ENCODE results near the gene PRKG1. TPM values are rescaled to one million over a fixed set of nuclear protein-coding genes. Genes with fewer than 3 reads are reported as not detected.

The PRKG1 gene
- total and polyA plus RNA-seq, 2 experiments from 2014 or later: 18.2 to 21.1 TPM

GRCh38 chr10:51301644-51302043 is 227.4 kb downstream of the PRKG1 start:
- no peak overlapping the region for H3K4me2 ChIP-seq

More at GRCh38 chr10:51301644-51302043, 227.4 kb downstream of the PRKG1 start:
- DNase-seq (ENCODE audit: low spot score) (no peak), ATAC-seq (no peak)
- Histone ChIP-seq H4K20me1 (replicated peaks; ENCODE audit: insufficient read depth) (no peaks in the 10 kb centered on the region), H3K27ac (ENCODE audit: low read depth) (no peak overlapping the region), H3F3A (replicated peaks; ENCODE audit: low read depth) (no peaks in the 10 kb centered on the region), H3K4me1 (ENCODE audit: insufficient read depth) (no peaks in the 10 kb centered on the region), H3K9me2 (ENCODE audit: insufficient read depth) (no peaks in the 10 kb centered on the region), H3K4me3 (no peak overlapping the region), H3K36me3 (ENCODE audit: insufficient read depth) (no peaks in the 10 kb centered on the region), H3K79me2 (replicated peaks; ENCODE audit: insufficient read depth) (no peaks in the 10 kb centered on the region), H2AFZ (no peak overlapping the region), H3K27me3 (ENCODE audit: insufficient read depth) (no peaks in the 10 kb centered on the region)
- H3K27ac Mint-ChIP-seq: no peak overlapping the region
- no peaks in the 10 kb centered on the region for H3K9me3 Mint-ChIP-seq
- no peaks in the 10 kb centered on the region for H3K27me3 Mint-ChIP-seq (ENCODE audit: insufficient read depth, low read depth, poor library complexity)
- peaks cover 9% of the 10 kb centered on the region for H3K4me1 Mint-ChIP-seq
- TF ChIP-seq CREB1 (CRISPR knock-in tag; IDR thresholded peaks at IDR 0.05; ENCODE audit: low read depth): no peak
- TF ChIP-seq POLR2AphosphoS5 (IDR thresholded peaks at IDR 0.05; ENCODE audit: low read depth): no peak
- no peak for TF ChIP-seq EZH2phosphoT487 (IDR thresholded peaks at IDR 0.05; ENCODE audit: unreplicated experiment)
- no peak for TF ChIP-seq ZNF462 (CRISPR knock-in tag; IDR thresholded peaks at IDR 0.05)
- TF ChIP-seq EZH2 (IDR thresholded peaks at IDR 0.05; ENCODE audit: low read depth, unreplicated experiment): no peak
- TF ChIP-seq NANOG (IDR thresholded peaks at IDR 0.05; ENCODE audit: borderline replicate concordance): no peak
- no peak for TF ChIP-seq JUNB (IDR thresholded peaks at IDR 0.05; ENCODE audit: unreplicated experiment)
- TF ChIP-seq ETS1 (IDR thresholded peaks at IDR 0.05): no peak
- TF ChIP-seq ZNF331 (CRISPR knock-in tag; IDR thresholded peaks at IDR 0.05; ENCODE audit: low read depth): no peak
- no peak for TF ChIP-seq CTCF (conservative IDR thresholded peaks at IDR 0.05; ENCODE audit: low read depth in 2 of 2)
- TF ChIP-seq REST (IDR thresholded peaks at IDR 0.05; ENCODE audit: unreplicated experiment): no peak
- TF ChIP-seq ZNF114 (CRISPR knock-in tag; IDR thresholded peaks at IDR 0.05): no peak
- TF ChIP-seq STAT1 (IDR thresholded peaks at IDR 0.05; ENCODE audit: unreplicated experiment): no peak
- H3K36me3 Mint-ChIP-seq (ENCODE audit: low read depth): no peaks in the 10 kb centered on the region
- no peak overlapping the region for H3K4me3 Mint-ChIP-seq

Data from GM23338 (cell line).